NK-92 (cell line): ENCODE data around the gene UNC13B.

ENCODE experiments used
- DNase-seq: peaks from one replicate; lab custom pipeline; 2025; ENCODE audit not compliant: unreplicated experiment; lab: John Stamatoyannopoulos, UW

The UNC13B gene

DNA sequence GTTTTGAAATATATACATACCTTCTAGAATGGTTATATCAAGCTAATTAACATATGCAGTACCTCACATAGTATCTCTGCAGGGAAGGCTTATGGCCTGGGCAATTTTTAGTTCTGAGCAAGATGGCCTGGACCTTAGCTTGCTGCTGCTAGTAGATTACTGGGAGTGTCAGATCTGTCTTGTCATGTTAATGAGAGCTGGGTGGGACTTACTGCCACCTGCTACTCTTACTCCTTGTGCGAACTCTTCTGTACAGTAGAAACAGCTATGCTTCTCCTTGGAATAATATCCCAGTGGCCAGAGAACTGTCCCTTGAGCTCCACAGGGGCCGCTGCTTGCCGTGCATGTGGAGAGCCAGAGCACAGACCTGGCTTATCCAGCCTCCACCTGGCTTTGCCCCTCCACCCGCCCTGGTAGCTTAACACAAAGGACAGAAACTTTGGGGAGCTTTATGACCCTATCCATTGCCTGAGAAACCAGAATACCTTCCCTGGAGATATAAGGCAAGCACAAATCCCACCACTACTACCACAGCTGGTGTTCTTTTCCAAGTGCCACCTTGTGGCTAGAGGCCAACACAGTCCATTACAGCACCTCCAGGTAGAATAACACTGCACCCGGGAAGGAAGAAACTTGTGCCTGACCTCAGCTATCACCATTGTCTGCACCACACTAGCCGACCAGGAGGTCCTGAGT is 253.7 kb downstream of the UNC13B start:
- no peak for DNase-seq

DNA sequence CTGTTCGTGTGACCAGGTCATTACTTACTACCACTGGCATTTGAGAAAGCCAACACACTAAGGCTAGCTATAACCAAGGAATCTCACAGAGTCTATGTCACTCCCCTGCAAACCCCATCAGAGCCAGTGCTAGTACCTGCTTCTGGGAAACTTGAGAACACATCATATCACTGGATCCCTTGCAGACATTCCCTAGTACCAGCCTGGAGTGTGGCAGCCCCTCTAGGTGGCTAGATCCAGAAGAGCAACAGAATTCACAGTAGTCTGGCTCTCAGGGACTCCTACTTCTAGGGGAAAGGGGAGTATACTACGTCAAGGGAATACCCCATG is 254.3 kb downstream of the UNC13B start:
- no peak for DNase-seq

DNA sequence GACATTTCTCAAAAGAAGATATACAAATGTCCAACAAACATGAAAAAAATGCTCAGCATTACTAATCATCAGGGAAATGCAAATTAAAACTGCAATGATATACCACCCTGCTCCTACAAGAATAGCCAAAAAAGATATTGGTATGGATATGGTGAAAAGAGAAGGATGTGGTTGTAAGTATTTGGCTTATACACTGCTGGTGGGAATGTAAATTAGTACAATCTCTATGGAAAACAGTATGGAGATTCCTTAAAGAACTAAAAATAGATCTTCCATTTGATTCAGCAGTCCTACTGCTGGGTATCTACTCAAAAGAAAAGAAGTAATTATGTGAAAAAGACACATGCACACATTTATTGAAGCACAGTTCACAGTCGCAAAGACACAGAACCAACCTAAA is 260.5 kb downstream of the UNC13B start:
- DNase-seq = no peak

DNA sequence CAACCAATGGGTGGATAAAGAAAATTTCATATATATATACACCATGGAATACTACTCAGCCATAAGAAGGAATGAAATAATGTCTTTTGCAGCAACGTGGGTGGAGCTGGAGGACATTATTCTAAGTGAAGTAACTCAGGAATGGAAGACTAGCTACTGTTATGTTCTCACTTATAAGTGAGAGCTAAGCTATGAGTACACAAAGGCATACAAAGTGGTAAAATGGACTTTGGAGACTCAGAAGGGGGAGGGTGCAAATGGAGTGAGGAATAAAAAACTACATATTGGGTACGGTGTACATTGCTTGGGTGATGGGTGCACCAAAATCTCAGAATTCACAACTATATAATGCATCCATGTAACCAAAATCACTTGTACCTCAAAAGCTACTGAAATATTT is 260.9 kb downstream of the UNC13B start:
- no peak for DNase-seq

DNA sequence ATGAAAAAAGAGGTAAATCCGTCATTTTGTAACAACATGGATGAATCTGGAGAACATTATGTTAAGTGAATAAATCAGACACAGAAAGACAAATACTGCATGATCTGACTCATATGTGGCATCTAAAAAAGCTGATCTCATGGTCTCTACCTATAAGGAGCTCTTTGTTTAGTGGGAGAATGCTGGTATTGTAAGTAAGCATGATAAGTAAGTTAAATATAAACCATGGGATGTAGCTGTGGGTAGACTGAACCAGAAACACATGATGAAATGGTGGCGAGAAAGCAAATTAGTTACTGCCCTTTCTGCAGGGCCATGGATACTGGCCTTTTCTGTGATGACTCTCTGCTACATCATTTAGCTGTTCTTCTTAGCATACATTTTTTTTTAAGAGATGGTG is 261.7 kb downstream of the UNC13B start:
- DNase-seq = no peak

DNA sequence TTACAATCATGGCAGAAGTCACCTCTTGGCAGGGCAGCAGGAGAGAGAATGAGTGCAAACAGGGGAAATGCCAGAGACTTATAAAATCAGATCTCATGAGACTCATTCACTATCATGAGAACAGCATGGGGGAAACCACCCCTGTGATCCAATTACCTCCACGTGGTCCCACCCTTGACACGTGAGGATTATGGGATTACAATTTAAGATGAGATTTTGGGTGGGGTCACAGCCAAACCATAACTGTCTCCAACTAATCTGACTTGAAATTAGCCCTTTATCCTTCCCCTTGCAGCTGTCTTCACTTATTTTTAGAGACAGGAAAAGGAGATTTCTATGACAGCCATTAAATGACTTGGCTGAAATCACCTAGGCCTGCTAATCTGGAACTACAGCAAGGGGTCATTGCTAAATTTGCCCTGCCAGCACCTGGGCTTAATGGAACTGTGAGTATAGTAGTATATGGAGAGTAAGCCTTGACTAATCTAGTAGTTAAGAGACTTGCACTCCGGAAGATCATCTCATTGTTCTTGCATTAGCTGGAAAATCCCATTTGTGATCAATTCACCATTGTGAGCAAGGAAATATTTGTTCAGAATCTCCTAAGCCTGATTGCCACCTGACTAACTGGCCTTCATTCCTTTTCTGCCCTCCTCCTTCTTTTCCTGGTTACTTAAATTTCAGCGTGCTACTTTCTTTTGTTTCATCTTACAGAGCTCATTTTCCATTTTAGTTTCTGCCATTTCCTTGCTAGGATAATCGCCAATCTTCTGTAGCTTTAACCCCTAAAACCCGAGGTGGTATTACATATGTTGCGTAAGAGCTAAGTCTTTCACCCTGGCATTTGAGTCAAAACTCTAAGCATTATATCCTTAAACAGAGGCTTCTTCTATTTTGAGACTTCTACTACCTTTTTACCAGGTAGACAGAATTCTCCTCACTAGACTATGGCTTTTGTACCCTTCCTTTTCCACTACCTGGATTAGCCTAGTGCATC is 262.8 kb downstream of the UNC13B start:
- no peak for DNase-seq

DNA sequence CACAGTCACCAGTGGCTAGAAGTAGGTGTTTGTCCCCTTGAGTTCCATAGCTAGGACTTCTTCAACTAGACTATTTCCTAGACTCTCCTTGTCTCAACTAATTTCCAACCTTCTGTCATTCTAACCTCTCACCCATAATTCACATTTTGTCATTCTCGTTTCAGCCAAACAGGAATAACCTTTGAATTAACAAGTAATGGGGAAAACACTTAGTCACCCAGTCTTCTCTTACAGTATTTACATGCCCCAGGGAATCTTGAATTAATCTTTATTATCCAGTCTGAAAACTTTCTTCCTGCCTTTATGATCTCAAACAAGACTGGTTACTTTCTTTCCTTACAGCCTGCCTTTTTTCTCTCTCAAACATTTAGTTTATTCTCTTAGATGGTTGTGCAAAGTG is 264.8 kb downstream of the UNC13B start:
- no peak for DNase-seq

DNA sequence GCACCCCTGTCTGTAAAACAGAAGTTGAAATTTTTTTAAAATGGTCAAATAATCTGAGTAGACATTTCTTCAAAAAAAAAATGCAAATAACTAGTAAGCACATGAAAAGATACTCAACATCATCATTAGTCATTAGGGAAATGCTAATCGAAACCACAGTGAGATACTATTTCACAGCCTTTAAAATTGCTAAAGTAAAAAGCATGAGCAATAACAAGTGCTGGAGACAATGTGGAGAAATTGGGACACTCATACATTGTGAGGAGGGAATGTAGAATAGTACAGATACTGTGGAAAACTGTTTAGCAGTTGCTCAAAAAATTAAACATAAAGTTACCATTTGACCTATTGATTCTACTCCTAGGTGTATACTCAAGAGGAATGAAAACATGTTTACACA is 269.7 kb downstream of the UNC13B start:
- no peak for DNase-seq

DNA sequence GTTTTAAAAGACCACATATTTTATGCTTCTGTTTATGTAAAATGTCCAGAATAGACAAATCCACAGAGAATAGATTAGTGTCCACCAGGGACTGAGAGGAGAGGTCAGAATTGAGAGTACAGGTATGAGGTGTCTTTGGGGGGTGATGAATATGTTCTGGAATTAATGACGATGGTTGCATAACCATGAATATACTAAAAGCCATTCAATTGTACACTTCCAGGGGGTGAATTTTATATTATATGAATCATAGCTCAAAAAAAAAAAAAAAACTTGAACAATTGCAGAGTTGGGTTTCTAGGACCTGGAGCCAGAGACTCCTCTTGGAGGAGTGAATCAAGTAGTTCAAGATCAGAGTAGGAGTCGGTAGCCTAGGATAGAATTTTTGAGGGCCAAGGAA is 270.3 kb downstream of the UNC13B start:
- DNase-seq = no peak

DNA sequence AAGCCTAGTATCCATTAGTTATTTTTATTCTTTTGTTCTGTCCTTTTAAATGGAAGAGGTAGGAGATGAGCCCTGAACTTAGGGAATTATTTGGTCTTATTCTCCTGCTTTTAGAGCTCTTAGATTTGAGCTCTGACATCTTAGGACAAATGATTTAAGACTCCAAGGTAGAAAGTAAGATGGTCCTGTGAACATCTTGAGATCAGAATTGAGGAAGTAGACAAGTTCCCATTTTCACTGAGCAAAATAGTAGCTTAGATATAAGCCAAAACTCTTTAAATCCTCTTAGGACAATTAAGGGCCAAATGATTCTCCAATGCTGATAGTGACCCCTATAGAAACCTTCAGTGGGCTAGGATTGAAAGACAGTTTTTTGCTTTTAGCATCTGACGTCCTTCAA is 275.1 kb downstream of the UNC13B start:
- DNase-seq = no peak

DNA sequence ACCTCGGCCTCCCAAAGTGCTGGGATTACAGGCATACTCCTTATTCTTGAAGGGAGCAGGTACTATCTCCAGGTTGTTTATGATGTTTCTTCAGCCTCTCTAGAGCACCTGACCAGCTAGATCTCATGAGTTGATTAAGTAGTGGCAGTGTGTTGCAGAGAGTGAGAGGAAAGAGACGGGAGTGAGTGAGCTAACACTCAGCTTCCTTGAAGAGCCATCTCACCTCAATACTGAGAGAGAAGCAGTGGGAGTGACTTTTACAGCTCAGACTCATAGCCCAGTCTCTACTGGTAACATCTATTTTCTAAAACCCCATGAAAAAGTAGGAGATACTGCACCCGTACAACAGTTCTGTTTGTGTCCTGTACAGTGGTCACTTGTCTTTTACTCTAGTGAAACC is 284.2 kb downstream of the UNC13B start:
- DNase-seq = no peak

DNA sequence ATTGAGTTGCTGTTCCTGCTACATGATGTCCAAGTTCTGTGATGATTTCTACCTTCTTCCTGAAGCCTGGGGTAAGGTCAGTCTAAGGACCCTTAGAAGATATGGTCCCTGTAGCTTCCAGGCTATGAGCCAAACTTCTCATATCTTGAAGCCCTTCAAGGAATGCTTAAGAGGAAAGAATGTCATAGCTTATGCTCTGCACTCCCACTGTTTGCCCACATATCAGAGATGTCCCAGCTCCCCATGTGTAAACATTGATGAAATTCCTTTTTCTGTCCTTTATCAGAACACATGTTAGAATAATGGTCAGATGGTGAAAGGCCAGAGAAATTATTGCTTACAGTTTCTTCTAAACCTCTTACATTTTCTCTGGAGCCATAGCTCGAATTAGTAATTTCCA is 286.7 kb downstream of the UNC13B start:
- DNase-seq = no peak

DNA sequence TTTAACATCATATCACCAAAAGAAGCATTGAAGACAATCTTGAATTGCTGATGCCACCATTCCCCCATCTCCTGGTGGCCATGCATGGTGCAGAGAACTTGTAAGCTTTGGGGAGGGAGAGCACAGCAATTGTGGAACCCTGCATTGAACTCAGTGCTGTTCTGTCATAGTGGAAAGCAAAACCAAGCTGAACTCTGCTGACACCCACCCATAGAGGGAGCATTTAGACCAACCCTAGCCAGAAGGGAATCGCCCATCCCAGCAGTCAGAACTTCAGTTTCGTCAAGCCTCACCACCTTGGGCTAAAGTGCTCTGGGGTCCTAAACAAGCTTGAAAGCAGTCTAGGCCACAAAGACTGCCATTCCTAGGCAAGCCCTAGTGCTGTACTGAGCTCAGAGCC is 290.7 kb downstream of the UNC13B start:
- DNase-seq = no peak

DNA sequence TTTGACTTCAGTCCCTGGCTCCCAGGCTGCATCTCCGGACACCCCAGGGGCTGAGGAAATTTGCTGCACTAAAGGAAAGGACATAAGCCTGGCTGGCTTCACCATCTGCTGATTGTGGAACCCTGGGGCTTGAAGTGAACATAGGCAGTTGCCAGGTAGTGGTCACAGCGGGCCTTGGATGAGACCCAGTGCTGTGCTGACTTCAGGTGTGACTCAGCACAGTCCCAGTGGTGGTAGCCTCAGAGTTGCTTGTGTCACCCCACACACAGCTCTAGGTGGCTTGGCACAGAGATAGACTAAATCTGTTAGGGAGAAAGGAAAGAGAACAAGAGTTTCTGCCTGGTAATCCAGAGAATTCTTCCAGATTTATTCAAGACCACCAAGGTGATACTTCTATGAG is 292.0 kb downstream of the UNC13B start:
- DNase-seq = no peak
